Mesothelial cell of epicardium (in vitro differentiated cells): Measurements from ENCODE around the gene EVA1B. TPM values are rescaled to one million over a fixed set of nuclear protein-coding genes. Genes with fewer than 3 reads are reported as not detected.

Experiments
- DNase-seq, 2 experiments: peaks; one replicate each; pipeline ENCODE4 v3.0.0; 2021; ENCODE audit warnings: low spot score in 2 of 2; ENCODE audit not compliant: unreplicated experiment in 2 of 2
- H3K27ac Mint-ChIP-seq: 2 replicates; pipeline ENCODE4 v1.8.0; 2021; ENCODE audit warnings: mixed read lengths
- H3K27me3 Mint-ChIP-seq: 2 replicates; pipeline ENCODE4 v1.8.0; 2021; ENCODE audit warnings: low read depth, mixed read lengths
- H3K36me3 Mint-ChIP-seq: 2 replicates; pipeline ENCODE4 v1.8.0; 2021; ENCODE audit warnings: mixed read lengths
- H3K4me1 Mint-ChIP-seq: 2 replicates; pipeline ENCODE4 v1.8.0; 2021; ENCODE audit warnings: mixed read lengths
- H3K4me3 Mint-ChIP-seq: 2 replicates; pipeline ENCODE4 v1.8.0; 2021; ENCODE audit warnings: mild to moderate bottlenecking, moderate library complexity, mixed read lengths
- H3K9me3 Mint-ChIP-seq: 2 replicates; pipeline ENCODE4 v1.8.0; 2021; ENCODE audit warnings: mixed read lengths
- total RNA-seq: library from RNA; stranded (reverse); gene quantifications from 3 replicates; pipeline ENCODE4 v1.2.1, GENCODE V29; 2021
- TF ChIP-seq, protein P1 (sequence below): fragments of 200-600 bp; sonication (generic); IDR thresholded peaks from one replicate; pipeline ENCODE4 v1.5.0; 2021; ENCODE audit warnings: antibody characterized with exemption; ENCODE audit not compliant: unreplicated experiment

Gene EVA1B
- total RNA-seq, 1 donor from 2014 or later, result 80.4 TPM

DNA sequence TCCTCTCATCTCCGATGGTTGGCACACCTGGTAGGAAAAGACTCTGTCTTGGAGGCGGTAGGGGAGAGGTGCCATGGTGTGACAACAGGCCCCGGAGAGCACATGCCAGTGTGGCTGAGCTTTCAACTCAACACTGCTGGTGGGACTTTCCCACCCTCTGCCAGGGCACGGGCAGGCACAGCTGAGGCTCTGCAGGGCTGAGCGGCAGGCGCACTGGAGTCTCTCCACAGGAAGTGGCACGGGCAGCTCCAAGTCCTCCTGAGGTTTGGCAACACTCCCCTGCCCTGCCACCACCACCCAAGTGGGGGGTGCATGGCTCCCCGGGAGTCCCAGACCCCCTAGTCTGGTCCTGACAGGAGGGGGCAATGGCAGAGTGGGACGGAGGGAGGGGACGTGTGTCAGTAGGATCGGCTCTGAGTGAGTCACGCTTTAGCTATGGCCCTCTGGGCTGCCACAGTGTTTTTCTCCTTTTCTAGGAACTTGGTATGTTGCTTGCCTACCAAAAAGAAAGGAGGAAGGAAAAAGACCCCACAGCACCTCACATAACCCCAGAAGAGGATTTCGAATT is 27.3 kb upstream of the EVA1B start:
- Mint-ChIP-seq H3K9me3 (no peaks in the 10 kb centered on the region), H3K27me3 (no peaks in the 10 kb centered on the region), H3K36me3 (peaks cover 26% of the 10 kb centered on the region), H3K4me3 (no peak overlapping the region), H3K4me1 (peaks cover 16% of the 10 kb centered on the region), H3K27ac (peak overlapping the region; percentile 92)
- DNase-seq, result no peak
- TF ChIP-seq, protein P1, sequence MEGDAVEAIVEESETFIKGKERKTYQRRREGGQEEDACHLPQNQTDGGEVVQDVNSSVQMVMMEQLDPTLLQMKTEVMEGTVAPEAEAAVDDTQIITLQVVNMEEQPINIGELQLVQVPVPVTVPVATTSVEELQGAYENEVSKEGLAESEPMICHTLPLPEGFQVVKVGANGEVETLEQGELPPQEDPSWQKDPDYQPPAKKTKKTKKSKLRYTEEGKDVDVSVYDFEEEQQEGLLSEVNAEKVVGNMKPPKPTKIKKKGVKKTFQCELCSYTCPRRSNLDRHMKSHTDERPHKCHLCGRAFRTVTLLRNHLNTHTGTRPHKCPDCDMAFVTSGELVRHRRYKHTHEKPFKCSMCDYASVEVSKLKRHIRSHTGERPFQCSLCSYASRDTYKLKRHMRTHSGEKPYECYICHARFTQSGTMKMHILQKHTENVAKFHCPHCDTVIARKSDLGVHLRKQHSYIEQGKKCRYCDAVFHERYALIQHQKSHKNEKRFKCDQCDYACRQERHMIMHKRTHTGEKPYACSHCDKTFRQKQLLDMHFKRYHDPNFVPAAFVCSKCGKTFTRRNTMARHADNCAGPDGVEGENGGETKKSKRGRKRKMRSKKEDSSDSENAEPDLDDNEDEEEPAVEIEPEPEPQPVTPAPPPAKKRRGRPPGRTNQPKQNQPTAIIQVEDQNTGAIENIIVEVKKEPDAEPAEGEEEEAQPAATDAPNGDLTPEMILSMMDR, result no peak

DNA sequence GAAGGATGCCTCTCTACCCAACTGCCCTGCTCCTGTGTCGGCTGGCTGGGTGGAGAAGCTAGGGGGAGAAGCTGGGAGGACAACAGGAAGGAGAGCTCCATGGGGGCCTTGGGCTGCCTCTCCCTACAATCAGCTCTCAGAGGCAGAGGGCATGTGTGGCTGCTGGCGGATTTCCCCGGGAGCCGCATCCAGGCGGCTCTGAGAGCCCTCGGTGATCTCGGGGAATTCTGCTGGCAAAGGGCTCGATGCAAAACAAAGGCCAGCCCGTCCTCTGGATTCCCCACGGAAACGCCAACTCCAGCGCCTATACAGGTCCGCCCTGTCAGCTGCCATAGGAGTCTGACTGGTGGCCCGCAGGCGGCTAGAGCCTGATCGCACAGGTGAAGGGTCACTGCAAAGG is 26.4 kb upstream of the EVA1B start:
- Mint-ChIP-seq H3K4me3 (no peak overlapping the region), H3K27me3 (no peaks in the 10 kb centered on the region), H3K27ac (no peak overlapping the region), H3K4me1 (peaks cover 16% of the 10 kb centered on the region), H3K36me3 (peaks cover 27% of the 10 kb centered on the region), H3K9me3 (no peaks in the 10 kb centered on the region)
- TF ChIP-seq, protein P1, result no peak
- DNase-seq, result no peak

DNA sequence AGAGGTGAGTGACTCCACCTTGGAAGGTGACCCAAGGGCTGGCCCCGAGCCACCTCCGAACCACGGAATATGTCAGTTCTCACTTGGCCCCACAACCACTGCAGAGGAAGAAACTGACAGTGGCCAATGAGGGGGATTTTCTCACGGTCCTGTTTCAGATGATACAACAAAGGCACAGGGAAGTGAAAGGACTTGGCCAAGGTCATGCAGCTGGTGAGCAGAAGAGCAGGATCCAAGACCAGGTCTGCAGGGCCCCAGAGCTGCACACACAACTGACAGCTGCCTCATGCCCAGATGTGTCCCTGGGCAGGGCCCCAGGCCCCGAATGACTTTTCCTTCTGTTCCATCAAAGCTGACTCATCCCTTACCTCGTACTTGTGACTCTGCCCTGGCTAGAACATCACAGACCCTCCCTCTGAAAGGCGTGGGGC is 25.8 kb upstream of the EVA1B start:
- no peak overlapping the region for H3K27ac Mint-ChIP-seq
- H3K27me3 Mint-ChIP-seq, result no peaks in the 10 kb centered on the region
- peaks cover 27% of the 10 kb centered on the region for H3K36me3 Mint-ChIP-seq
- H3K4me1 Mint-ChIP-seq, result peaks cover 16% of the 10 kb centered on the region
- DNase-seq, result no peak
- no peak overlapping the region for H3K4me3 Mint-ChIP-seq
- no peaks in the 10 kb centered on the region for H3K9me3 Mint-ChIP-seq
- TF ChIP-seq, protein P1, result no peak

DNA sequence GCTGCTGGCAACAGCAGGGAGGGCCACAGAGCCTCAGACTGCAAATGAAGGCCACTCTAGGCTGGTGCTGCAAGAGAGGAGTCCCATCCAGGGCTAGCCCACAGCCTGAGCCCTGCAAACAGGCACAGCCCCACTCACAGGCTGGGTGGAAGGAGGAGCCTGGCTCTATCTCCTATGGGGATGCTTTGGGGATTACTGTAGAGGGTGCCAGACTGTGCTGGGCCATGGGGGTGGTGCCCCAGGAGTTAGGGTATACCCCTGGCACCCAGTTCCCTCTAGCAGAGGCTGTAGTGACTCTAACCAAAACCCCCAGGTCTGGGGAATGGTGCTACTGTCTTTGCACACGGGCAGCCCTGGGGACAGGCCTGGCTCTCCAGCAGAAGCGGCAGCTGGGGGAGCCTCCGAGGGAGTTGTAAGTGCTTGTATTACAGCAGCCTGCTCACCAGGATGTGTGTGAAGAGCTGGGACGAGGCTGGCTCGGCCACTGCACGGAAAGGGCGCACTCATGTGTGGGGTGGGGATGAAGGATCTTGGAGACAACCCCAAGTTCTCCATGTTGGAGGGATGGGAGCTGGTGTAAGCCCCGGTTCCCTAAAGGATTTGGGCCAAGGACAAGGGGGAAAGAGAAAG is 23.4 kb upstream of the EVA1B start:
- H3K4me1 Mint-ChIP-seq, result peaks cover 7% of the 10 kb centered on the region
- peaks cover 24% of the 10 kb centered on the region for H3K36me3 Mint-ChIP-seq
- H3K9me3 Mint-ChIP-seq, result no peaks in the 10 kb centered on the region
- no peak overlapping the region for H3K4me3 Mint-ChIP-seq
- no peak for DNase-seq
- H3K27me3 Mint-ChIP-seq, result no peaks in the 10 kb centered on the region
- TF ChIP-seq, protein P1, result no peak
- H3K27ac Mint-ChIP-seq, result no peak overlapping the region

DNA sequence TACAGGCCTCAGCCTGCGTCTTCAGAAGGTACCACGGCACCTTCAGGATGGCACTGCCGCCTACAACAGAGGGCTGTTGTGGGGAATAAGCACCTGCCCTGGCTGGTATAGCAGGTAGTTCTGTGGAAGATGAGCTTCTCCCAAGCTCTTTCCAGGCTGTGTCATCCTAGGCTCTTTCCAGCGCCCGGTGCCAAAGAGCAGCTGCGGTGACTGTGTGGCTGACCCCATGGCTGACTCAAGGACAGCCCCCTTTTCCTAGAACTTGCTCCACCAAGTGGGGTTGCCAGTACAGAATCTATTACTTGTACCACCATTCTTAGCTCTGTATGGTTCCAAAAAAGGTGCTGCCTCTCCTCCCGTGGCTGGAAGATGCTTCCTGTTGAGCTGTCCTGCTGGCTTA is 21.9 kb upstream of the EVA1B start:
- Mint-ChIP-seq H3K4me1 (no peaks in the 10 kb centered on the region), H3K4me3 (no peak overlapping the region), H3K36me3 (peaks cover 31% of the 10 kb centered on the region), H3K9me3 (no peaks in the 10 kb centered on the region), H3K27ac (no peak overlapping the region), H3K27me3 (no peaks in the 10 kb centered on the region)
- TF ChIP-seq, protein P1, result no peak
- no peak for DNase-seq
